Pulmonary artery endothelial cell (primary cell): Measurements from ENCODE around the gene USP13. TPM values are rescaled to one million over a fixed set of nuclear protein-coding genes. Genes with fewer than 3 reads are reported as not detected.
"Not testable (repeated sequence)": the region's sequence is repeated elsewhere in the genome, so short reads cannot be mapped to it uniquely, and the experiment has no call there.

ENCODE experiments used
- DNase-seq: peaks from one replicate; pipeline ENCODE4 v3.0.0-alpha.2; 2011; ENCODE audit warnings: low read depth, low spot score
- total RNA-seq: library from RNA; depleted of rRNA; stranded (reverse); fragments of >200 nt; gene quantifications from 2 replicates; pipeline ENCODE4 v1.2.3, GENCODE V29; 2014

Gene USP13
- total RNA-seq, 1 donor from 2014 or later: 7.3 TPM

- no peak for DNase-seq
Observed at GRCh38 chr3:179733797-179734196, 81.0 kb downstream of the USP13 start.

DNA sequence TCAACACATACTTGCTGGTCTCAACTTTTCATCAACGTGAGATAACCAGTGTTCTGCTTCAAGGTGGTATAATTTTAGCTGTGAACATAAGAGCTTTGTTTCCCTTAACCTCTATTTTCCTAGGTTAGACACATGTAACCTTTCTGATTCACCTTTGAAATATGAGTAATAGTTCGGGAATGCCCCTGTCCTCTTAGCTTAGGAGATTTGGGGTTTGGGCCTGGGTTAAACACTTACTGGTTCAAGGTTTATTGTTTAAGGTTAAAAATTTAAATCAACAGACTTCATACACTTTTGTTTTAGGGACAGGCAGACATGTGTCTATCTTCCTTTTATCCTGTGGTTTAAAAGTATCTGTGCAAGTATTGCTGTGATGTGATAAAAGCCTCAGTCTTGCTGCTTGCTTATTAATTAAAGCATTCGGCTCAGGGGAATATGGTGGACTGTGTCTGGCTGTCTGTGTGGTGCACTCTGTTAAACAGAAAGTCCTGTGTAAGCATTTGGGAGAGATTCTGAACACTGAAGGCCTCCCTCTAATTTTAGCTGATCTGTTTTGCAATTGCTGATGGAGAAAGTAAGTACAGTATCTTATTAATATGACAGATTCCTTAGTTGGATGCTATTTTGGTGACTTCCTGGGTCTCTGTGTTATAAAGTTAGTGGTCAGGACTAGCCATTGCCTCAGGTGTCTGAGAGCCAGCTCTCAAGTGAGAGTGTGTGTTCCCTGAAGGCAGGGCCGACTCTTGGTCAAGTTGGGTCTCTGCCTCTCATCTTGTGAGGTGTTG is 81.8 kb downstream of the USP13 start:
- no peak for DNase-seq

DNA sequence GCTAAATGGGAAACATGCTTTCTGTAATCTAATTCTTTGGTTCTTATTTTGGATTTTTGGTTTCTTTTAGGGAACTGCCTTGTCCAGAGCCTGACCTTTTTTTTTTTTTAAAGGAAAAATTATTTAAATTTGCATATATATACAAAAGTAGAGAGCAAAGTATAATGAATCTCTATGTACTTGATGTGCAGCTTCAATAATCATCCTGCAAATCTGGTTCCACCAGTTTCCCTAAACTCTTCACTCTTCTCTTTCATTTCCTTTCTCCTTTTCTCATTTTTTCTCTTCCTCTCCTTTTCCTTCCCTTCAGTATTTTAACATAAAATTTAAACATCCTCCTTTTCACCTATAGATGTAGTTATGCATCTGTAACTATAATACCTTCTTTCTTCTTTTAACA is 82.5 kb downstream of the USP13 start:
- DNase-seq: no peak

DNA sequence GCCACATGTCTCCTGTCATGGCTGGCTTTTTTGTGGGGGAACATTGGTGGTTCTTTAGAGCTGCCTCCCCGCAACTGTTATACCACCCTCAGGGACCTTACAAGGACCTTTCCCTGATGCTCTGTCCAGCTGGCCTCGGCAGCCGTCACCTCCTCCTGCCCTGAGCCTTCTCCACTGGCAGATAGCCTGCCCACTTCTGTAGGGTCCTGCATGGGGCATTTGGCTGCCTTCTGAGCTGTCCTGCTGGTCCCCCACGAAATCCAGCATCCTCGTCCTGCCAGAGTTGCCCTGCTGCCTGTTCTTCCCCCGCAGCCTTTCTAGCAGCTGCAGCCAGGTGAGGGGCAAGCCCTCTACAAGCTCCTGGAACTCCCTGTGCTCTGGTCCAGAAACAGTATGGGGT is 86.2 kb downstream of the USP13 start:
- no peak for DNase-seq

- no peak for DNase-seq
Observed at GRCh38 chr3:179739816-179740594, 87.2 kb downstream of the USP13 start.

DNA sequence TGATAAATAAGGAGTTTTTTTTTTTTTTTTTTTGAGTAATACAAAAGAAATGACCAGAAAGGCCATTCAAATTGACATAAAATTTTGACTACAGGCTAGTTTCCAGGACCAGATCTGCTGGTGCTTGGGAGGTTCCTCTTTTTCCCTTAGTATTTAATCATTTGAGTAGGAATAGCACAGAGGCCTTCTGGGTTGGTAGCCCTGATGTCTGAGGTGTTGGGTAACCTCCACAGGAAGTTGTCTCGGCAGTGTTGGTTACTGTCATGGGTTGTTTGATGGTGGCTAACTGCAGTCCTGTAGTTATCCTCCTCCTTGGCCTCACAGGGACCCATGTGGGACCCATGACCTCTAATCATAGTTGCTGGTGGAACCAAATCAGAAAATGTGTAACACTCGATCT is 91.1 kb downstream of the USP13 start:
- DNase-seq: no peak

- DNase-seq: no peak
Observed at GRCh38 chr3:179744667-179745066, 91.8 kb downstream of the USP13 start.

- DNase-seq: no peak
Observed at GRCh38 chr3:179745079-179745478, 92.2 kb downstream of the USP13 start.

DNA sequence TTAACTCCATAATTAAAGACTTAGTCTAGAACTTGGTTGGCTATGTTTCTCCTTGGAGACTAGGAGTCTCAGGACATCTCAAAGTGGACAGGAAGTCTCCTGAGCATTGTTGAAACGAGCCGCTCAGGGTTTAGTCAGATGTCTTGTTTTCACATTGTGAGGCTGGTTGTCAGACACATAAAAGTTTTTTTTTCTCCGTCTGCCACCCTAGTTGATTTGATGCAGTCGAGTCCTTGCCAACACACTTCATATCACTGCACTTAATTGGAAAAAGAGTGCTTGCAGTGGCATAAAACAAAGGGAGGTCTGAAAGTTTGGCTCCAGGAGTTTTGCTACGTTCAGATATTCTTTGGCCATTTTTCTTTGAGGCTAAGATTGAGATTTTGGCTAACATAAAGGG is 92.9 kb downstream of the USP13 start:
- DNase-seq: no peak

DNA sequence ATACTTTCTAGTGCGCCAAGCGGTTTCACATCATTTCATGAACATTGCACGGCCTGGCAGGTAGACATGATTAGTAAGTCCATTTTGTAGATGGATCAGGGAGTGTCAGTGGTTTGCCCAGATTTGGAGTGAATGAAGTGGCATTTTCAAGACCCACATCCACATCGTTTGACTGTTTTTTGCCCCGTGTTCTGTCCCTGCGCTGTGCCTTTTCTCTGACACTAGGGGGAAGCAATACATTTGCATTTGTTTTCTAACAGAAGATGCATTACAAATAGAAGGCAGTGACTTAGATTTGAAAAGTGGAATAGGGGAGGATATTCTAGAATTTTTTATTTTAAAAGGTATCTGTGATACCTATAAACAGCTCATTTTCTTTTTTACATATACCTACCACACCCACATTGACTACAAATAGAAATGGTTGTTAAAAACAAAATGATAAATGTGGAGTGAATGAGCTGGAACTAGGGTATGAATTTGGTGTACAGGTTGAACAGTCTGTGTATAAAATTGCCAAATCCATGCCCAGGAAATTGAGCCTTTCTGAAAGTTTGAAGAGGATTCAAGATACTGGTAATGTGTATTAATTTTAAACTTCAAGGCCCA is 98.0 kb downstream of the USP13 start:
- DNase-seq: no peak

DNA sequence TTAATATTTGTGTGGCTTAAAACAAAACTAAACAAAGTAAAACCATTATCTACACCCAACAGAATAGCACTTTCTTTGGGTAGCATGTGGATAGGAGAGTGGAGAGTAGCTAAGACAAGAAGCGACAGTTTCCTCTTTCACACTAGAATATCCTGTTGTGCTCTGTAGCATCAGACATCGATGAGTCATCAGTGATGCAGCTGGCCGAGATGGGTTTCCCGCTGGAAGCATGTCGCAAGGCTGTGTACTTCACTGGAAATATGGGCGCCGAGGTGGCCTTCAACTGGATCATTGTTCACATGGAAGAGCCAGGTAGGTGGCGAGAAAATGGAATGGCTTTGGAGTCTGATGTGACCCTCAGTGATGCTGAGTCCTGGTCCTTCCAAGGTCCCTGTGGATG is 108.1 kb downstream of the USP13 start:
- no peak for DNase-seq

GRCh38 chr3:179765396-179765795 is 112.6 kb downstream of the USP13 start:
- no peak for DNase-seq

GRCh38 chr3:179766416-179767133 is 113.7 kb downstream of the USP13 start:
- DNase-seq: no peak

DNA sequence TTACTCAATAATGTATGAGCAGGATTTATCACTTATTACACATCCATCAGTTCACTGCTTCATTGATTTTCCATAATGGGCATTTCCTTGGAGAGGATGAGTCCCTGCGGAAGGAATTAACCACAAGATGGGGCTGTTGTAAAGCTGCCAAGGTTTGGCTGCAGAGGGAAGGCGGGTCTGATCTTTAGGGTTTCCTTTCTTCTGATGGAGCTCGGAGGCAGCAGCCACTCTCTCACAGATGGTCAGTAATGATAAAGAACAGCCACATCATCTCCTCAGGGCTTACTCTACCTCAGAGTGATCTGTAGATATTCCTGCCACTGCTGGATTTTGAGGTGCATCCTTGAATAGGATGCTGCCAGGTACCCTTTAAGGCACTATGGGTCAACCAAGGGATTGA is 115.2 kb downstream of the USP13 start:
- DNase-seq: no peak

DNA sequence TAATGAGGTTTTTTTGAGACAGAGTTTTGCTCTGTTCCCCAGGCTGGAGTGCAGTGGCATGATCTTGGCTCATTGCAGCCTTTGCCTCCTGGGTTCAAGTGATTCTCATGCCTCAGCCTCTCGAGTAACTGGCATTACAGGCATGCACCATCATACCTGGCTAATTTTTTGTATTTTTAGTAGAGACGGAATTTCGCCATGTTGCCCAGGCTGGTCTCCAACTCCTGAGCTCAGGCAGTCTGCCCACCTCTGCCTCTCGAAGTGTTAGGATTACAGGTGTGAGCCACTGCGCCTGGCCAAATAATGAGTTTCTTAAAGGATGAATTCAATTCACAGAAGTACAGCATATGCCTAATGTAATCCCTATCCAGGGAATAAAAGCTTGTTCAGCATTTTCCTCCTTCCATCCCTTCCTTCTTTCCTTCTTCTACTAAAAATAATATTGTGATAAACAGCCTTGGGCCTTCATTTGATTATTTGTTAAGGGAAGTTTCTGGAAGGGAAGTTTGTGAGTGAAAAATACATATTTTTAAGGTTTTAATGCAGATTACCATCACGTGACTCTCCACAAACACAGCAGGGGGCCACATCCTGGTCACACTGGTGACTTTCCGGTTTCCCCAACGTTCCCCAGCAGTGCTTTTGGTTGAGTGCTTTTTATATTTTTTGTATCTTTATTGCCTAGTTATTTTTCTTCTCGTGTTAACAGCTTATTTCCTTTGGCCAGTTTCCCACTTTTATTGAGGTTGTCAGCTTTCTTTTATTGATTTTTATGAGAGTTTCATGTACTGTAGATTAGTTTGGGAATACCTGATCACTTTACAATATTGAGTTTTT is 116.8 kb downstream of the USP13 start:
- DNase-seq: no peak

DNA sequence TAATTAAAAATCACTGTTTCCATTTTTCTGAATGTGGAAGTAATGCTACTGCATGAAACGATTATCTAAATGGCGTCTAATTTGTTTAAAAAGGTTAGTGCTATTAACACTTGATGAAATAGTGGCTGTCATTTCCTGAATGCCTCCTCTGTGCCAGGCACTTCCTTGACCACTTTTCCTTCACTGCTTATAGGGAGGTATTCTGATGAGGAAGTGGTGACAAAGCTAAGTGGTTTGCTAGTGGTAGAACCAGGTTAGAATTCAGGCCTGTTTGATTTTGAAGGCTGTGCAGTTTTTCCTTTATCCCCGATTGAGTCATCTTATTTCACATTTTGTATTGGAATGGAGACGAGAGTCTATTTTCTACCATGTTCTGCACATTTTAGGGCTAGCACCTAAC is 119.0 kb downstream of the USP13 start:
- DNase-seq: no peak

DNA sequence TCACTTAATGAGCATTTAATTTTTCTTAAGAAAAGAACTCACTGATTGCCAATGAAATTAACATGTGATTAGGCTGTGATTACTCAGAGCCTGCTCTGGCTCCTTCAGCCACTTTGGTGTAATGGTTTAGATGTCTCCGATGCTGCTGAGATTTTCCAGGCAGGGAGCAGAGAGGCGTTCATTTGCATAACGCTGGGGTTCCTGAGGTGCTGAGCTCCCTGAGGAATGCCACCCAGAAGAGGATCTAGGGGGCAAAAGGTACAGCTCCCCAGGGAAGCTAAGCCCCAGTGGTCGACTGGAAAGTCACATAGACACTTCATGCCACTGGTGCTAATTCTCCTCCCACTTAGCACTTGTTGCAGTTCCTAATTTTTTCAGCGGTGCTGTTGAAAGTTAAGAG is 119.5 kb downstream of the USP13 start:
- DNase-seq: no peak

DNA sequence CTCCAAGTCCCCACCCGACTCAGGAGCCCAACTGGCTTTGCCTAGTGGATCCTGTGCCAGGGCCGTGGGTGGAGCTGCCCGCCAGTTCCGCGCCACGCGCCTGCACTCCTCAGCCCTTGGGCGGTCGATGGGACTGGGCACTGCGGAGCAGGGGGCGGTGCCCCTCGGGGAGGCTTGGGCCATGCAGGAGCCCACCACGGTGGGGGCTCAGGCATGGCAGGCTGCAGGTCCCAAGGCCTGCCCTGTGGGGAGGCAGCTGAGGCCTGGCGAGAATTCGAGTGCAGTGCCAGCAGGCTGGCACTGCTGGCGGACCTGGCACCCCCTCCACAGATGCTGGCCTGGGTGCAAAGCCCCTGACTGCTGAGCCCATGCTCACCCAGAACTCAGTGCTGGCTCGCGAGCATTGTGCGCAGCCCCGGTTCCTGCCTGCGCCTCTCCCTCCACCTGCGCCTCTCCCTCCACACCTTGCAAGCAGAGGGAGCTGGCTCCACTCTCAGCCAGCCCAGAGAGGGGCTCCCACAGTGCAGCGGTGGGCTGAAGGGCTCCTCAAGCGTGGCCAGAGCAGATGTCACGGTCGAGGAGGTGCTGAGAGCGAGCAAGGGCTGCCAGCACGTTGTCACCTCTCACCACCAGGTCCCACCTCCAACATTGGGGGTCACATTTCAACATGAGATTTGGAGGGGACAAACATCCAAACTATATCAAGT is 122.7 kb downstream of the USP13 start:
- DNase-seq: no peak

DNA sequence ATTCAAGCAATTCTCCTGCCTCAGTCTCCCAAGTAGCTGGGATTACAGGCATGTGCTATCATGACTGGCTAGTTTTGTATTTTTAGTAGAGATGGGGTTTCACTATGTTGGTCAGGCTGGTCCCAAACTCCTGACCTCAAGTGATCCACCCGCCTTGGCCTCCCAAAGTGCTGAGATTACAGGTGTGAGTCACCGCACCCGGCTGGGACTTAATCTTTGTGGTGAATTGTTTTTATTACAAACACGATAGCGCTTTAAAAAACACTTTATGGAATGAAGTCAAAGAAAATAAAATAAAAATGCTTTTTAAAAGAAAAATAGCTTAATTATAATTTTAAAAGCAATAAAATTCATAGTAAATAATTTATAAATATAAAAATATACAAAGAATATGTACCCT is 130.0 kb downstream of the USP13 start:
- DNase-seq: not testable (repeated sequence)

GRCh38 chr3:179788996-179789395 is 136.2 kb downstream of the USP13 start:
- DNase-seq: no peak
